HCT116 (cell line): ENCODE data around the gene TMEM179. TPM values are rescaled to one million over a fixed set of nuclear protein-coding genes. Genes with fewer than 3 reads are reported as not detected.

Experiments used
- ATAC-seq: fragments of 200-7000 bp; cut with Tn5 transposase; 2 replicates; pipeline ENCODE4 v1.9.1; 2020; ENCODE audit warnings: mild to moderate bottlenecking, moderate library complexity
- BruUV-seq: library from RNA; stranded (reverse); fragments of 400-500 nt; replicated peaks from 2 replicates; lab custom pipeline; 2021; lab: Mats Ljungman, UMichigan
- CTCF ChIA-PET: fragments of 300-600 bp; sonication (Branson Sonifier 250); formaldehyde crosslinking; loops from one replicate; lab custom pipeline; 2021; ENCODE audit warnings: antibody characterized with exemption; lab: Charles Lee
- POLR2A ChIA-PET: fragments of 300-600, 350-600 bp; sonication (Branson Sonifier 250); formaldehyde crosslinking; loops from one replicate; lab custom pipeline; 2021; ENCODE audit warnings: antibody characterized with exemption; lab: Charles Lee
- RAD21 ChIA-PET, 2 experiments: fragments of 300-600 bp; sonication (Branson Sonifier 250); formaldehyde crosslinking; loops; one replicate each; lab custom pipeline; 2023; ENCODE audit warnings: low total read pairs in 2 of 2; ENCODE audit not compliant: uncharacterized antibody in 2 of 2, unreplicated experiment in 2 of 2, low non-redundant PET in 1 of 2; lab: Charles Lee
- DNase-seq: peaks from one replicate; pipeline ENCODE4 v3.0.0-alpha.2; 2010; ENCODE audit warnings: low read depth, low spot score
- H2AFZ ChIP-seq: fragments of 200-600 bp; shearing (Covaris generic), sonication (generic); 2 replicates; pipeline ENCODE4 v1.6.1; 2017; ENCODE audit warnings: low read depth, mixed run types, mixed read lengths, antibody characterized with exemption, low read length; ENCODE audit not compliant: poor library complexity, severe bottlenecking
- H3K27ac ChIP-seq: 2 replicates; pipeline ENCODE4 v1.5.1; 2012; ENCODE audit warnings: low read depth, low read length
- H3K27me3 ChIP-seq: fragments of 200-600 bp; sonication (generic); 2 replicates; pipeline ENCODE4 v1.6.1; 2016; ENCODE audit warnings: mixed run types, low read length, mixed read lengths; ENCODE audit not compliant: insufficient read depth
- H3K36me3 ChIP-seq, 2 experiments: fragments of 200-500 bp in 1 of 2; fragments of 200-600 bp in 1 of 2; sonication (Bioruptor generic) in 1 of 2; sonication (generic) in 1 of 2; 2 replicates each; pipeline versions ENCODE4 v1.5.1 to v1.6.1; 2014 to 2016; ENCODE audit warnings: low read length in 2 of 2, inconsistent platforms in 1 of 2, mixed read lengths in 1 of 2, mixed run types in 1 of 2; ENCODE audit not compliant: insufficient read depth in 2 of 2, control insufficient read depth in 1 of 2
- H3K4me1 ChIP-seq, 2 experiments: fragments of 200-600 bp in 1 of 2; sonication (generic) in 1 of 2; 2 replicates each; pipeline versions ENCODE4 v1.5.1 to v1.6.1; 2012 to 2017; ENCODE audit warnings: low read length in 2 of 2, inconsistent platforms in 1 of 2, mild to moderate bottlenecking in 1 of 2, mixed read lengths in 1 of 2, mixed run types in 1 of 2, moderate library complexity in 1 of 2; ENCODE audit not compliant: insufficient read depth in 2 of 2, control insufficient read depth in 1 of 2
- H3K4me2 ChIP-seq: fragments of 200-600 bp; sonication (generic); 2 replicates; pipeline ENCODE4 v1.6.1; 2017; ENCODE audit warnings: mixed run types, low read length, mixed read lengths
- H3K4me3 ChIP-seq, 2 experiments: fragments of 200-600 bp in 1 of 2; sonication (generic) in 1 of 2; replicated peaks in 1 of 2; 2 replicates each; pipeline ENCODE4 v1.5.1; 2011 to 2016; ENCODE audit warnings: low read length in 2 of 2, control low read depth in 1 of 2, low read depth in 1 of 2, mild to moderate bottlenecking in 1 of 2, mixed read lengths in 1 of 2, mixed run types in 1 of 2
- H3K79me2 ChIP-seq: fragments of 200-600 bp; sonication (generic); 2 replicates; pipeline ENCODE4 v1.6.1; 2017; ENCODE audit warnings: mild to moderate bottlenecking, mixed run types, low read length, moderate library complexity, mixed read lengths; ENCODE audit not compliant: insufficient read depth
- H3K9ac ChIP-seq: fragments of 200-600 bp; sonication (generic); 2 replicates; pipeline ENCODE4 v1.6.1; 2016; ENCODE audit warnings: low read length, mixed read lengths
- H3K9me2 ChIP-seq: fragments of 200-600 bp; sonication (generic), shearing (Covaris generic); 2 replicates; pipeline ENCODE4 v1.6.1; 2017; ENCODE audit warnings: mixed run types, mild to moderate bottlenecking, moderate library complexity; ENCODE audit not compliant: insufficient read depth
- H3K9me3 ChIP-seq, 2 experiments: fragments of 200-500 bp in 1 of 2; fragments of 200-600 bp in 1 of 2; sonication (Bioruptor generic) in 1 of 2; sonication (generic) in 1 of 2; 2 replicates each; pipeline ENCODE4 v1.6.1; 2014 to 2017; ENCODE audit warnings: low read length in 2 of 2, mixed read lengths in 2 of 2, inconsistent platforms in 1 of 2, low read depth in 1 of 2, mild to moderate bottlenecking in 1 of 2, mixed run types in 1 of 2, moderate library complexity in 1 of 2; ENCODE audit not compliant: control insufficient read depth in 1 of 2, insufficient read depth in 1 of 2
- H4K20me1 ChIP-seq: fragments of 200-600 bp; sonication (generic), shearing (Covaris generic); 2 replicates; pipeline ENCODE4 v1.6.1; 2017; ENCODE audit warnings: mixed run types, mild to moderate bottlenecking, moderate library complexity; ENCODE audit not compliant: insufficient read depth
- ATF3 ChIP-seq: IDR thresholded peaks from 2 replicates; pipeline ENCODE4 v1.6.1; 2012
- CBX3 ChIP-seq: IDR thresholded peaks from 2 replicates; pipeline ENCODE4 v1.6.1; 2012; ENCODE audit warnings: low read depth
- CEBPB ChIP-seq: IDR thresholded peaks from 2 replicates; pipeline ENCODE4 v1.6.1; 2012; ENCODE audit warnings: low read depth
- CTCF ChIP-seq, 3 experiments: fragments of 200-600 bp in 1 of 3; sonication (generic) in 1 of 3; IDR thresholded peaks in 2 of 3; conservative IDR thresholded peaks in 1 of 3; 2 replicates each; pipeline ENCODE4 v1.5.1; 2012 to 2017; ENCODE audit warnings: low read depth in 2 of 3, low read length in 2 of 3, antibody characterized with exemption in 1 of 3, borderline replicate concordance in 1 of 3, control low read depth in 1 of 3, mild to moderate bottlenecking in 1 of 3, mixed read lengths in 1 of 3, mixed run types in 1 of 3, moderate library complexity in 1 of 3; ENCODE audit not compliant: insufficient read depth in 1 of 3
- EGR1 ChIP-seq: IDR thresholded peaks from 2 replicates; pipeline ENCODE4 v1.6.1; 2012; ENCODE audit warnings: low read depth
- EZH2 ChIP-seq: fragments of 200-600 bp; sonication (generic); IDR thresholded peaks from 2 replicates; pipeline ENCODE4 v1.6.1; 2017; ENCODE audit warnings: antibody characterized with exemption, mixed run types
- EZH2phosphoT487 ChIP-seq: fragments of 200-600 bp; IDR thresholded peaks from 2 replicates; pipeline ENCODE4 v1.6.1; 2018; ENCODE audit warnings: antibody characterized with exemption, borderline replicate concordance
- FOSL1 ChIP-seq: IDR thresholded peaks from 2 replicates; pipeline ENCODE4 v1.6.1; 2012; ENCODE audit warnings: low read depth
- POLR2AphosphoS5 ChIP-seq: IDR thresholded peaks from 2 replicates; pipeline ENCODE4 v1.6.1; 2011; ENCODE audit warnings: mild to moderate bottlenecking, low read depth, low read length, moderate library complexity
- SIN3A ChIP-seq: IDR thresholded peaks from 2 replicates; pipeline ENCODE4 v1.6.1; 2012; ENCODE audit warnings: low read depth
- SRF ChIP-seq: IDR thresholded peaks from 2 replicates; pipeline ENCODE4 v1.6.1; 2012; ENCODE audit warnings: low read depth
- ZFX ChIP-seq: fragments of 450-650 bp; IDR thresholded peaks from 2 replicates; pipeline ENCODE4 v1.6.1; 2017
- intact Hi-C: fragments of 100-400 bp; cut with micrococcal nuclease; formaldehyde crosslinking; loops from 2 replicates; pipeline ENCODE4 v1.10.0; 2022
- total RNA-seq: library from RNA; stranded (reverse); gene quantifications from one replicate; pipeline ENCODE4 v1.2.1, GENCODE V29; 2021; ENCODE audit not compliant: unreplicated experiment
- TF ChIP-seq, protein P1 (sequence below): IDR thresholded peaks from 2 replicates; pipeline ENCODE4 v1.6.1; 2012; ENCODE audit warnings: low read depth
- TF ChIP-seq, protein P2 (sequence below): IDR thresholded peaks from 2 replicates; pipeline ENCODE4 v1.6.1; 2011; ENCODE audit warnings: mild to moderate bottlenecking, low read length, moderate library complexity; ENCODE audit not compliant: insufficient replicate concordance; ENCODE audit errors: extremely low read depth

Gene TMEM179
- total RNA-seq, 1 experiment from 2014 or later = not detected

GRCh38 chr14:104599446-104599845 lies 5.1 kb downstream of the TMEM179 start:
- no peak overlapping the region for H3K4me2 ChIP-seq
- intact Hi-C loops = no loop called here
- no peak overlapping the region for H3K9ac ChIP-seq
- H3K9me2 ChIP-seq = no peaks in the 10 kb centered on the region
- no peak overlapping the region for H3K27ac ChIP-seq
- no peaks in the 10 kb centered on the region for H3K36me3 ChIP-seq
- ChIA-PET RAD21 (no interaction called here), POLR2A (no interaction called here), CTCF (no interaction called here)
- ATAC-seq (no peak), DNase-seq (no peak)
- TF ChIP-seq EZH2 (no peak), ZFX (no peak), FOSL1 (no peak), SRF (no peak)
- no peaks in the 10 kb centered on the region; the same call in 1 of the 2 replicates for H3K27me3 ChIP-seq
- no peaks in the 10 kb centered on the region for H3K4me1 ChIP-seq
- no peaks in the 10 kb centered on the region for H4K20me1 ChIP-seq
- H3K9me3 ChIP-seq = no peaks in the 10 kb centered on the region
- no peak overlapping the region for H2AFZ ChIP-seq
- H3K79me2 ChIP-seq = no peaks in the 10 kb centered on the region
- no TSS peak for BruUV-seq
- no peak overlapping the region for H3K4me3 ChIP-seq

- no peak overlapping the region for H3K4me2 ChIP-seq
- H3K27ac ChIP-seq = no peak overlapping the region
- no peaks in the 10 kb centered on the region for H3K79me2 ChIP-seq
- RAD21 ChIA-PET = no interaction called here
- ATAC-seq = no peak
- no peaks in the 10 kb centered on the region for H3K9me3 ChIP-seq
- no peak for DNase-seq
- no peaks in the 10 kb centered on the region for H3K9me2 ChIP-seq
- POLR2A ChIA-PET = no interaction called here
- BruUV-seq = no TSS peak
- H3K36me3 ChIP-seq = no peaks in the 10 kb centered on the region
- H3K9ac ChIP-seq = no peak overlapping the region
- intact Hi-C loops = no loop called here
- H3K27me3 ChIP-seq = no peaks in the 10 kb centered on the region; the same call in 1 of the 2 replicates
- H3K4me3 ChIP-seq = no peak overlapping the region
- H2AFZ ChIP-seq = no peak overlapping the region
- H4K20me1 ChIP-seq = no peaks in the 10 kb centered on the region
- CTCF ChIA-PET = no interaction called here
- no peaks in the 10 kb centered on the region for H3K4me1 ChIP-seq
- TF ChIP-seq ATF3 (no peak), SRF (no peak), ZFX (no peak), CEBPB (no peak), EZH2phosphoT487 (no peak), CBX3 (no peak), SIN3A (no peak), CTCF (IDR thresholded peaks at IDR 0.05 in 2 of 3, conservative IDR thresholded peaks at IDR 0.05 in 1 of 3; ENCODE audit: borderline replicate concordance in 1 of 3, insufficient read depth in 1 of 3, low read depth in 2 of 3, low read length in 2 of 3) (no peak), POLR2AphosphoS5 (no peak), EGR1 (no peak)
- TF ChIP-seq, protein P1, sequence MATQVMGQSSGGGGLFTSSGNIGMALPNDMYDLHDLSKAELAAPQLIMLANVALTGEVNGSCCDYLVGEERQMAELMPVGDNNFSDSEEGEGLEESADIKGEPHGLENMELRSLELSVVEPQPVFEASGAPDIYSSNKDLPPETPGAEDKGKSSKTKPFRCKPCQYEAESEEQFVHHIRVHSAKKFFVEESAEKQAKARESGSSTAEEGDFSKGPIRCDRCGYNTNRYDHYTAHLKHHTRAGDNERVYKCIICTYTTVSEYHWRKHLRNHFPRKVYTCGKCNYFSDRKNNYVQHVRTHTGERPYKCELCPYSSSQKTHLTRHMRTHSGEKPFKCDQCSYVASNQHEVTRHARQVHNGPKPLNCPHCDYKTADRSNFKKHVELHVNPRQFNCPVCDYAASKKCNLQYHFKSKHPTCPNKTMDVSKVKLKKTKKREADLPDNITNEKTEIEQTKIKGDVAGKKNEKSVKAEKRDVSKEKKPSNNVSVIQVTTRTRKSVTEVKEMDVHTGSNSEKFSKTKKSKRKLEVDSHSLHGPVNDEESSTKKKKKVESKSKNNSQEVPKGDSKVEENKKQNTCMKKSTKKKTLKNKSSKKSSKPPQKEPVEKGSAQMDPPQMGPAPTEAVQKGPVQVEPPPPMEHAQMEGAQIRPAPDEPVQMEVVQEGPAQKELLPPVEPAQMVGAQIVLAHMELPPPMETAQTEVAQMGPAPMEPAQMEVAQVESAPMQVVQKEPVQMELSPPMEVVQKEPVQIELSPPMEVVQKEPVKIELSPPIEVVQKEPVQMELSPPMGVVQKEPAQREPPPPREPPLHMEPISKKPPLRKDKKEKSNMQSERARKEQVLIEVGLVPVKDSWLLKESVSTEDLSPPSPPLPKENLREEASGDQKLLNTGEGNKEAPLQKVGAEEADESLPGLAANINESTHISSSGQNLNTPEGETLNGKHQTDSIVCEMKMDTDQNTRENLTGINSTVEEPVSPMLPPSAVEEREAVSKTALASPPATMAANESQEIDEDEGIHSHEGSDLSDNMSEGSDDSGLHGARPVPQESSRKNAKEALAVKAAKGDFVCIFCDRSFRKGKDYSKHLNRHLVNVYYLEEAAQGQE = no peak
- TF ChIP-seq, protein P2, sequence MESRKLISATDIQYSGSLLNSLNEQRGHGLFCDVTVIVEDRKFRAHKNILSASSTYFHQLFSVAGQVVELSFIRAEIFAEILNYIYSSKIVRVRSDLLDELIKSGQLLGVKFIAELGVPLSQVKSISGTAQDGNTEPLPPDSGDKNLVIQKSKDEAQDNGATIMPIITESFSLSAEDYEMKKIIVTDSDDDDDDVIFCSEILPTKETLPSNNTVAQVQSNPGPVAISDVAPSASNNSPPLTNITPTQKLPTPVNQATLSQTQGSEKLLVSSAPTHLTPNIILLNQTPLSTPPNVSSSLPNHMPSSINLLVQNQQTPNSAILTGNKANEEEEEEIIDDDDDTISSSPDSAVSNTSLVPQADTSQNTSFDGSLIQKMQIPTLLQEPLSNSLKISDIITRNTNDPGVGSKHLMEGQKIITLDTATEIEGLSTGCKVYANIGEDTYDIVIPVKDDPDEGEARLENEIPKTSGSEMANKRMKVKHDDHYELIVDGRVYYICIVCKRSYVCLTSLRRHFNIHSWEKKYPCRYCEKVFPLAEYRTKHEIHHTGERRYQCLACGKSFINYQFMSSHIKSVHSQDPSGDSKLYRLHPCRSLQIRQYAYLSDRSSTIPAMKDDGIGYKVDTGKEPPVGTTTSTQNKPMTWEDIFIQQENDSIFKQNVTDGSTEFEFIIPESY = no peak
Observed at GRCh38 chr14:104598910-104599273, 5.7 kb downstream of the TMEM179 start.
